Measurements from ENCODE around the gene SF3A1. TPM values are rescaled to one million over a fixed set of nuclear protein-coding genes. Genes with fewer than 3 reads are reported as not detected.
A peak's percentile ranks its signal among the peaks of the same experiment; 100 is the strongest.

SF3A1 gene
- total RNA-seq, 1 donor from 2014 or later = 190 TPM

GRCh38 chr22:30321461-30321860, 35.2 kb downstream of the SF3A1 start:
- no peaks in the 10 kb centered on the region for H3K27me3 Mint-ChIP-seq
- peaks cover 23% of the 10 kb centered on the region for H3K4me1 Mint-ChIP-seq (ENCODE audit: unreplicated experiment)
- peaks cover 5% of the 10 kb centered on the region for H3K9me3 Mint-ChIP-seq
- no peak overlapping the region for H3K4me3 Mint-ChIP-seq
- H3K36me3 Mint-ChIP-seq = peaks cover 9% of the 10 kb centered on the region
- no peak for TF ChIP-seq CTCF (conservative IDR thresholded peaks at IDR 0.05)
- no peak overlapping the region for H3K27ac Mint-ChIP-seq
- no peak for DNase-seq (ENCODE audit: extremely low spot score, unreplicated experiment)

GRCh38 chr22:30320021-30320556, 36.6 kb downstream of the SF3A1 start:
- Mint-ChIP-seq H3K36me3 (peaks cover 9% of the 10 kb centered on the region), H3K4me3 (no peak overlapping the region), H3K27ac (peak overlapping the region; percentile 96), H3K27me3 (no peaks in the 10 kb centered on the region), H3K9me3 (peaks cover 5% of the 10 kb centered on the region), H3K4me1 (ENCODE audit: unreplicated experiment) (peaks cover 16% of the 10 kb centered on the region)
- DNase-seq (ENCODE audit: extremely low spot score, unreplicated experiment) = no peak
- no peak for TF ChIP-seq CTCF (conservative IDR thresholded peaks at IDR 0.05)

GRCh38 chr22:30318799-30319419, 37.8 kb downstream of the SF3A1 start:
- peaks cover 9% of the 10 kb centered on the region for H3K36me3 Mint-ChIP-seq
- peak overlapping the region; percentile 96 for H3K27ac Mint-ChIP-seq
- peaks cover 15% of the 10 kb centered on the region for H3K4me1 Mint-ChIP-seq (ENCODE audit: unreplicated experiment)
- no peaks in the 10 kb centered on the region for H3K27me3 Mint-ChIP-seq
- no peak for TF ChIP-seq CTCF (conservative IDR thresholded peaks at IDR 0.05)
- DNase-seq (ENCODE audit: extremely low spot score, unreplicated experiment) = no peak
- peak overlapping the region; percentile 76 for H3K4me3 Mint-ChIP-seq
- peaks cover 5% of the 10 kb centered on the region for H3K9me3 Mint-ChIP-seq

- Mint-ChIP-seq H3K4me3 (no peak overlapping the region), H3K4me1 (ENCODE audit: unreplicated experiment) (peaks cover 20% of the 10 kb centered on the region), H3K27me3 (no peaks in the 10 kb centered on the region), H3K36me3 (peaks cover 13% of the 10 kb centered on the region), H3K9me3 (peaks cover 5% of the 10 kb centered on the region), H3K27ac (peak overlapping the region; percentile 96)
- TF ChIP-seq CTCF (conservative IDR thresholded peaks at IDR 0.05) = no peak
- DNase-seq (ENCODE audit: extremely low spot score, unreplicated experiment) = no peak
Measured at GRCh38 chr22:30317778-30318177, 38.9 kb downstream of the SF3A1 start.

- peaks cover 5% of the 10 kb centered on the region for H3K9me3 Mint-ChIP-seq
- H3K36me3 Mint-ChIP-seq = peaks cover 16% of the 10 kb centered on the region
- no peak for DNase-seq (ENCODE audit: extremely low spot score, unreplicated experiment)
- H3K27me3 Mint-ChIP-seq = no peaks in the 10 kb centered on the region
- no peak for TF ChIP-seq CTCF (conservative IDR thresholded peaks at IDR 0.05)
- no peak overlapping the region for H3K4me3 Mint-ChIP-seq
- H3K4me1 Mint-ChIP-seq (ENCODE audit: unreplicated experiment) = peaks cover 28% of the 10 kb centered on the region
- H3K27ac Mint-ChIP-seq = peak overlapping the region; percentile 29
Measured at GRCh38 chr22:30315962-30316576, 40.6 kb downstream of the SF3A1 start.
